Stimulated activated naive CD8-positive, alpha-beta T cell treated with anti-CD3 and anti-CD28 coated beads, Interleukin-15, Interleukin-2, amounts not matched to agents 100 ng/mL and 50 ng/mL, for 24 hours (primary cell): ENCODE results near the gene ATP11A.

Source experiments
- H3K27ac Mint-ChIP-seq: one replicate; pipeline ENCODE4 v1.8.0; 2021; ENCODE audit warnings: mild to moderate bottlenecking, mixed read lengths
- H3K27me3 Mint-ChIP-seq: one replicate; pipeline ENCODE4 v1.8.0; 2021; ENCODE audit warnings: mixed read lengths
- H3K36me3 Mint-ChIP-seq: one replicate; pipeline ENCODE4 v1.8.0; 2021; ENCODE audit warnings: low read depth, mixed read lengths
- H3K4me1 Mint-ChIP-seq: one replicate; pipeline ENCODE4 v1.8.0; 2021; ENCODE audit warnings: low read depth, mixed read lengths
- H3K4me3 Mint-ChIP-seq: one replicate; pipeline ENCODE4 v1.8.0; 2021; ENCODE audit warnings: mild to moderate bottlenecking, mixed read lengths
- H3K9me3 Mint-ChIP-seq: one replicate; pipeline ENCODE4 v1.8.0; 2021; ENCODE audit warnings: mixed read lengths

The ATP11A gene

DNA sequence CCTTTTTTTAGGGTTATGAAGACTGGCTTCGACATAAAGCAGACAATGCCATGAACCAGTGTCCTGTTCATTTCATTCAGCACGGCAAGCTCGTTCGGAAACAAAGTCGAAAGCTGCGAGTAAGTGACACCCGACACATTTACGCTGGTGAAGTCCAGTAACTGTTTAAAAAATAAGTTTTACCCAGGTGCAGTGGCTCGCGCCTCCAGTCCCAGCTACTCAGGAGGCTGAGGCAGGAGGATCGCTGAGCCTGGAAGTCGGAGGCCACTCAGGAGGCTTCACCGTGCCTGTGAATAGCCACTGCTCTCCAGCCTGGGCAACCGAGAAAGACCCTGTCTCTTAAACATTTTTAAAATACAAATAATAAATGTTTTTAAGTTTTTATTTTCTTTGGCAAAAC lies 120.8 kb downstream of the ATP11A start:
- Mint-ChIP-seq H3K9me3 (no peaks in the 10 kb centered on the region), H3K36me3 (peaks cover 27% of the 10 kb centered on the region), H3K27ac (no peak overlapping the region), H3K4me1 (no peaks in the 10 kb centered on the region), H3K4me3 (no peak overlapping the region), H3K27me3 (no peaks in the 10 kb centered on the region)

DNA sequence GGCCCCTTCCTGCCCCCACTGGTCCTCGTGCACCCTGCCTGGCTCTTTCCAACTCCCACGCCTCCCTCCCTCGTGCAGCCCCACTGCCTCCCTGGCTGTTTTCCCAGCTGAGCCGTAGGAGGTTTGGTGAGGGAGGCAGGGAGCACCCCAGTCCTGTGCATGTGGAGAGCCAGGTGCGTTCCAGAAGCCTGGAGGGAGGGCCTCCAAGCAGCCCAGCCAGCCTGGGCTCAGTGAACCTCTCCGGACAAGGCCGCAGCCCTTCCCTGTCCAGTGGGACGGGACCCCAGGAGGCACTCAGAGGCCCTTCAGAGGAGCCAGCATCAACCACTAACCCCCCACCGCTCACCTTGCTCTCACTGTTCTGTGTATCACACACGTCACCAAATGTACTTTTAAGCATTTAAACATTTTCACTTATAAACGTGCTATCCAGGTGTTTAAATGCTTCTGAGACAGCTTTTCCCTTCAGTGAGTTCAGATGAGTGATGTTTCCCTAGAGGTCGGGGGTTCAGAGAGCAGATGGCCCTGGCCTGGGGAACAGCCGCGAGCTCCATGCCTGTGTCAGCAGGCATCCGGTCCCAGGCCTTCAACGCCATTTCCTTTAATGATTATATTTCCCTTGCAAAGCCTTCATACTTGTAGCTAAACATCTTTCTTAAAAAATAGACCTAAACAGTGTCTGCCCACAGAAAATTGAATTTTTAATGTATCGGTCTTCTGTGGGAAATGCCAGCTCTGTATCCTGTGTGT lies 122.6 kb downstream of the ATP11A start:
- Mint-ChIP-seq H3K9me3 (no peaks in the 10 kb centered on the region), H3K4me3 (no peak overlapping the region), H3K4me1 (no peaks in the 10 kb centered on the region), H3K36me3 (peaks cover 33% of the 10 kb centered on the region), H3K27me3 (no peaks in the 10 kb centered on the region), H3K27ac (no peak overlapping the region)

DNA sequence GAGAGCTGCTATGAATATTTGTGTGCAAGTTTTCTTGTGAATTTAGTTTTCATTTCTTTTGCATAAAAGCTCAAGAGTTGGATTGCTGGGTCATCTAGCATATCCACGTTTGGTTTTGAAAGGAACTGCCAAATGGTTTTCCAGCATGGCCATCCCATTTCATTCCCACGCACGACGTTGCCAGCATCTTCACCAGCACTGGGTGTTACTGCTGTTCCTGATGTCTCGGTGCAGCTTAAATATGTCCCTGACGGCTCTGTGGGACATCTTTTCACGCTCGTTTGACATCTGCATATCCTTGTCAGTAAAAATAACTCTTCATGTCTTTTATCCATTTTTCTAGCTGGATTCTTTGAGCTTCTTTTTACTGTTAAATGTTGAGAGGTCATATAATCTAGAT lies 123.7 kb downstream of the ATP11A start:
- no peaks in the 10 kb centered on the region for H3K4me1 Mint-ChIP-seq
- H3K9me3 Mint-ChIP-seq = no peaks in the 10 kb centered on the region
- H3K27ac Mint-ChIP-seq = no peak overlapping the region
- no peaks in the 10 kb centered on the region for H3K27me3 Mint-ChIP-seq
- no peak overlapping the region for H3K4me3 Mint-ChIP-seq
- H3K36me3 Mint-ChIP-seq = peaks cover 44% of the 10 kb centered on the region

DNA sequence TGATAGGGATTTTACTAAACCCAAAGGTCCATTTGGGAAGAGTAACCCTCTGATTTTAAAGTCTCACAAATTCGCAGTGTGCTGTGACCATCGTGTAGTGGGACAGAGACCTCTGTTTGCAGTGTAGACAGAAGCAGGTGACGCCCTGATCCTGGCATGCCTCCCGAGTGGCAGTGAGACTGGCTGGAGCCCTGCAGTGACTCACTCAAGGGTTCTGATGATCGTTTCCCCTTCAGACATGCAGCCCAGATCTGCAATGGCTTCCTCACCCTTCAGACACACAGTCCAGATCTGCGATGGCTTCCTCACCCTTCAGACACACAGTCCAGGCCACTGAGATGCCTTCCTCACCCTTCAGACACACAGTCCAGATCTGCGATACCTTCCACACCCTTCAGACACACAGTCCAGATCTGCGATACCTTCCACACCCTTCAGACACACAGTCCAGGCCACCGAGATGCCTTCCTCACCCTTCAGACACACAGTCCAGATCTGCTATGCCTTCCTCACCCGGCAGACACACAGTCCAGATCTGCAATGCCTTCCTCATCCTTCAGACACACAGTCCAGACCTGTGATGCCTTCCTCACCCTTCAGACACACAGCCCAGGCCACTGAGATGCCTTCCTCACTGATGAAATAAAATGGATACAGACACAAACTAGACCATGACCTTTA lies 125.2 kb downstream of the ATP11A start:
- H3K27me3 Mint-ChIP-seq = no peaks in the 10 kb centered on the region
- H3K27ac Mint-ChIP-seq = no peak overlapping the region
- H3K9me3 Mint-ChIP-seq = no peaks in the 10 kb centered on the region
- H3K36me3 Mint-ChIP-seq = peaks cover 55% of the 10 kb centered on the region
- H3K4me3 Mint-ChIP-seq = no peak overlapping the region
- H3K4me1 Mint-ChIP-seq = no peaks in the 10 kb centered on the region

DNA sequence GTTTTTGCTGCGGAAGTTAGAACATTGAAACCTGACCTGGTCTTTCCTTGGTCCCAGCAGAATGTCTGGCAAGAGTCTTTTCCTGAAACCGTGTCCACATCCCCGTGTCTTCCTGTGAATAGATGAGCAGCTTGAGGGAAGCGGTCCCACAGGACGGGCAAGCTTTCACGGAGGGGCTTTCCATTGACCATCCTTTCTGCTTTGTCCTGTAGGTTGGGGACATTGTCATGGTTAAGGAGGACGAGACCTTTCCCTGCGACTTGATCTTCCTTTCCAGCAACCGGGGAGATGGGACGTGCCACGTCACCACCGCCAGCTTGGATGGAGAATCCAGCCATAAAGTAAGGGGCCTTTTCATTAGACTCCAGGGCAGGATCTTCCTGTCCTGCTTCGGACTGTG lies 126.0 kb downstream of the ATP11A start:
- no peak overlapping the region for H3K27ac Mint-ChIP-seq
- no peak overlapping the region for H3K4me3 Mint-ChIP-seq
- H3K4me1 Mint-ChIP-seq = no peaks in the 10 kb centered on the region
- H3K27me3 Mint-ChIP-seq = no peaks in the 10 kb centered on the region
- no peaks in the 10 kb centered on the region for H3K9me3 Mint-ChIP-seq
- peaks cover 55% of the 10 kb centered on the region for H3K36me3 Mint-ChIP-seq

DNA sequence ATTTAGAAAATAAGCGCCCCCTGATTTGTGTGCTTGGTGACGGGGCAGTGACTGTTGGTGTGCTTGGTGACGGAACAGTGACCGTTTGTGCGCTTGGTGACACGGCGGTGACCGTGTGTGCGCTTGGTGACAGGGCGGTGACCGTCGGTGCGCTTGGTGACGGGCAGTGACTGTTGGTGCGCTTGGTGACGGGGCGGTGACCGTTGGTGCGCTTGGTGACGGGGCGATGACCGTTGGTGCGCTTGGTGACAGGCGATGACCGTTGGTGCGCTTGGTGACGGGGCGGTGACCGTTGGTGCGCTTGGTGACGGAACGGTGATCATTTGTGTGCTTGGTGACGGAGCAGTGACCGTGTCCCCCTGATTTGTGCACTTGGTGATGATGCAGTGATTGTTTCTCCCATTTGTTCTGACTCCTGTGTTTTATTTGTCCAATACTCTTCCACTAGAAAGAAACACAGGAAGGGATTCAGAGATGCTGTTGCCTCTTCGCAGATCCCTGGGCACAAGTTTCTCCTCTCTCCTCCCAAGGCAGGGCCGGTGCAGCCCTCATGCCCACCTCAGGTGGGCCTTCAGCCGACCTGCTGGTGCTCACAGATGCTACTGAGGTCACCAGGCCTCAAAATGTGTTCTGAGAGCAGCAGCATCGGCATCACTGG lies 128.3 kb downstream of the ATP11A start:
- Mint-ChIP-seq H3K4me3 (no peak overlapping the region), H3K9me3 (no peaks in the 10 kb centered on the region), H3K27ac (no peak overlapping the region), H3K36me3 (peaks cover 58% of the 10 kb centered on the region), H3K4me1 (no peaks in the 10 kb centered on the region), H3K27me3 (no peaks in the 10 kb centered on the region)

DNA sequence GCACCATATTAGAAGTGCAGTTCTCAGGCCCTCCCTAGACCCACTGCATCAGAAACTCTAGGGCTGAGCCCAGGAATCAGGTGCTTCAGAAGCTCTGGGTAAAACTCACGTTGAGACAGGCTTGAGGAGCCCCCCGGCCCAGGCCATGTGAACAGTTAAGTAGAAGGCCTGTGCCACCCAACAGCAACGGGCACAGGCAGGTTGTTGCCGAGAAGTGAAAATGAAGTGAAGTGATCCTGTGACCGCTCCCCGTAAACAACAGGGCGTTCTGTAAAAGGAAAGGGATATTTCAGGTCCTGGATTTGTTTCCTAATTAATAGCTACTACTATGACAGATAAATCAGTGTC lies 128.8 kb downstream of the ATP11A start:
- Mint-ChIP-seq H3K4me3 (no peak overlapping the region), H3K27me3 (no peaks in the 10 kb centered on the region), H3K27ac (no peak overlapping the region), H3K9me3 (no peaks in the 10 kb centered on the region), H3K4me1 (no peaks in the 10 kb centered on the region), H3K36me3 (peaks cover 57% of the 10 kb centered on the region)

DNA sequence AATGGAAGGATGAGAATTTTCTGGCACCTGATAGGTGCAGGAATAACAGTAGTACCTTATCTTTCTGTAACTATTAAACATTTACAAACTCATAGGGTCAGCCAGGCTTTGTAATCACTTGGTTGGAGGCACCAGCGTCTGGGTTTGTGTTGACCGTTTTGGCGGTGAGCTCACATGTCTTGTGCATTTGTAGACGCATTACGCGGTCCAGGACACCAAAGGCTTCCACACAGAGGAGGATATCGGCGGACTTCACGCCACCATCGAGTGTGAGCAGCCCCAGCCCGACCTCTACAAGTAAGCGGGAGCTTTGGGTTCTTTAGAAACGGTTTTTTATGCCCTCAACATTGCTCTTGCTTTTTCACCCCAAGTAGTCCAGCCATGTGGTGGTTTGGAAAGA lies 129.3 kb downstream of the ATP11A start:
- Mint-ChIP-seq H3K36me3 (peaks cover 61% of the 10 kb centered on the region), H3K27me3 (no peaks in the 10 kb centered on the region), H3K4me3 (no peak overlapping the region), H3K27ac (no peak overlapping the region), H3K9me3 (no peaks in the 10 kb centered on the region), H3K4me1 (no peaks in the 10 kb centered on the region)

DNA sequence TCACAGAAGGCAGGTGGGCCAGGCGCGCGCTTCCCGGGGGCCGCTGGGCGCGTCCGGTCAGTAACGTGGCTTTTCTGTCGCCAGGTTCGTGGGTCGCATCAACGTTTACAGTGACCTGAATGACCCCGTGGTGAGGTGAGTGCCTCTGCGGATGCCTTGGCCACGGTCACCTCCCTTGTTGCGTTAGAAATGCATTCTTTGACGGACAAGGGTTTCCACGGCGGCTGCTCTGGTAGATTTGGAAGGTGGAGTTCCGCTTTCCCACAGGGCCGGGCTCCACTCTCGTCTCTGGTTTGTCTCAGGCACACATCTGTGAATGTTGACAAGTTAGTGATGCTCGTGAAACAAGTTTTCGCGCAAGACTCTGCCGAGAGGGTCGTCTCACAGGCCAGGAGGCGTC lies 130.0 kb downstream of the ATP11A start:
- Mint-ChIP-seq H3K4me1 (no peaks in the 10 kb centered on the region), H3K36me3 (peaks cover 58% of the 10 kb centered on the region), H3K4me3 (no peak overlapping the region), H3K9me3 (no peaks in the 10 kb centered on the region), H3K27me3 (no peaks in the 10 kb centered on the region), H3K27ac (no peak overlapping the region)

DNA sequence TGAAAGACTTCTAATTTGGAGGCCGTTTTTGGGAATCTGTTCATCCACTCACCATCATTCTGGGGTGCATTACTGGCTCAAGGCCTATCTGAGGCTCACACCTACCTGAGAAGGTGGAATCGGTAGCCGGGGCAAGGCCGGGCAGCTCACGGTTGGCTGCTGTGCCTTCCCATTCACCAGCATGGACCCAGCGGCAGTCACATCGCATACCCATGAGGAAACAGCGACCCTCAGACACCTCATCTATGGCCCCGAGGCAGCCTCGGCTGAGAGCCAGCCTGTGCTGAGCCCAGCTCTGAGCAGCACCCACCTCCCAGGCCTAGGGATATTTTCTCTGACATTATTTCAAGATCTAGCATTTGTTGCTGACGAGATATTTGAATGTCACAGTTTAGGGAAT lies 130.5 kb downstream of the ATP11A start:
- H3K36me3 Mint-ChIP-seq = peaks cover 53% of the 10 kb centered on the region

DNA sequence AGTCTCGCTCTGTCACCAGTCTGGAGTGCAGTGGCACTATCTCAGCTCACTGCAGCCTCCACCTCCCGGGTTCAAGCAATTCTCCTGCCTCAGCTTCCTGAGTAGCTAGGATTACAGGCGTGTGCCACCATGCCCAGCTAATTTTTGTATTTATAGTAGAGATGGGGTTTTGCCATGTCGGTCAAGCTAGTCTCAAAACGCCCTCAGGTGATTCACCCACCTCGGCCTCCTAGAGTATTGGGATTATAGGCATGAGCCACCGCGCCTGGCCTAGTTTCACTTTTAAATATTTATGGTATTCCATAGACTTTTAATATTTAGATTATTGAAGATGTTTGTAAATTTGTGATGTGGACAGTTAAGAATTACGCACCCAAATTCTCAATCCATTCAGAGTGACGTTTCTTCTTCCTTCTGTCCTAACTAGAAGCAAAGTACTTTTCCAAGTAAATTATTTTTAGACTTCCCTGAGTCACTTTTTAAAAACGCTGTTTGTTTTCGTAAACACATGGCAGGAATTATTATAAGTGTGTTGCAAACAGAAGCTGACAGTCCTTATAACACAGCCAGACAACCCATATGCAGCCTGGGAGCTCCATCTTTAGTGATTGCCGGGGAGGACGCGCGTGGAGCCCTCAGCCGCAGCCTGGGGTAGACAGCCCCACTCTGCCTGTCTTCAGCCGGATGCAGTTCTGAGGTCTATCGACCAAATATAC lies 131.7 kb downstream of the ATP11A start:
- Mint-ChIP-seq H3K27ac (no peak overlapping the region), H3K9me3 (no peaks in the 10 kb centered on the region), H3K4me1 (no peaks in the 10 kb centered on the region), H3K4me3 (no peak overlapping the region), H3K36me3 (peaks cover 50% of the 10 kb centered on the region), H3K27me3 (no peaks in the 10 kb centered on the region)

More for the DNA sequence above, 130.5 kb downstream of the ATP11A start:
- no peaks in the 10 kb centered on the region for H3K4me1 Mint-ChIP-seq
- H3K9me3 Mint-ChIP-seq = no peaks in the 10 kb centered on the region
- no peaks in the 10 kb centered on the region for H3K27me3 Mint-ChIP-seq
- H3K4me3 Mint-ChIP-seq = no peak overlapping the region
- H3K27ac Mint-ChIP-seq = no peak overlapping the region

DNA sequence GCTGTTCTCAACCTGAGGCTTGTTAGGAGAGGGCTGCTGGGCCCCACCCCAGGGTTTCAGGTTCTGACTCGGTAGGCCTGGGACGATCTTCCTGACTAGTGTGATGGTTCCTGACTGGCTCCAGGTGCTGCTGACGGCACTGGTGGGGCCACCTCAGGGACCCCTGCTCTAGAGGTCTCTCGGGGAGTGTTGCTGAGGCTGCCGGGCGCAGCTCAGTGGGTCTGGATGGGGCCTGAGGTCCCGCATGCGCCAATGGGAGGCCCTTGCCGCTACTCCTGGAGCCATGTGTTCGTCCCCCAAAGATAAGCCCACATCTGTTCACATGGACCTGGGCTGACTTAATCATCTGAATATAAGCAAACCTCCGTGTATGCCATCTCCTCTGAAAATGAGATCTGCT lies 133.0 kb downstream of the ATP11A start:
- Mint-ChIP-seq H3K27ac (no peak overlapping the region), H3K9me3 (no peaks in the 10 kb centered on the region), H3K4me3 (no peak overlapping the region), H3K36me3 (peaks cover 53% of the 10 kb centered on the region), H3K27me3 (no peaks in the 10 kb centered on the region), H3K4me1 (no peaks in the 10 kb centered on the region)

DNA sequence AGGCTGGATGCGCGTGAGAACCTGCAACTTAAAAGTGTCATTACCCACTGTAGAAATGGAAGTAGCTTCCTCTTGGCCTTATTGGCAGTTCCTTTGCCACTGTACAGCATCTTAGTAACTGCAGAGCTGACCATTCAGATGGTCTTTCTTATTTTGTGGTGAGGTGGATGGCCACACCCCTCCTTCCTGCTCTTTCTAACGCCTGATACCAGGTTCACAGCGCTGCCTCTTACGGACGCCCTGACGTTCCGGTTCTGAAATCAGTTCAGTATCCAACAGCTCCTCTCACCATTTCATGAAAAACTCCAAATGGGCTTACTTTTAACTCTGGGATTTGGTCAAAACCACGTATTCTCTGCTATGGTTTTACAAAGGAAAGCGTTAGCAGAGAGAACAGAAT lies 134.6 kb downstream of the ATP11A start:
- no peak overlapping the region for H3K4me3 Mint-ChIP-seq
- H3K4me1 Mint-ChIP-seq = no peaks in the 10 kb centered on the region
- H3K27me3 Mint-ChIP-seq = no peaks in the 10 kb centered on the region
- H3K27ac Mint-ChIP-seq = no peak overlapping the region
- no peaks in the 10 kb centered on the region for H3K9me3 Mint-ChIP-seq
- peaks cover 49% of the 10 kb centered on the region for H3K36me3 Mint-ChIP-seq

DNA sequence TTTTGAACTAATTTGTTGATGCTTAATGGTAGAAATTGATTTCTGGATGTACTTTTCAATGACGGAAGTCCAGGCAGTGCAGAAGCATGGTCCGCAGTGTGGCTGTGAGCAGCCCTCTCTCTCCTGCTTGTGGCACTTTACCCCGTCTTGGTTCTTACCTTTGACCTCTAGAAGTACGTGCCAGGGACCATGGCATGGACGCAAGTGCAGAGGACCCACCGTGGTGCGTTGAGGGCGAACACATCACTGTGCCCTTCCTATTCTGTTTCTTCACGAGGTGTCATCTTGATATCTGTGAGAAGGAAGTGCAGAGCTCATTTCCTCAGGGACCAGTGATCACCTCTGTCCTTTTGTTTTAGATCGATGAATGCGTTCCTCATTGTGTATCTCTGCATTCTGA lies 135.2 kb downstream of the ATP11A start:
- Mint-ChIP-seq H3K4me3 (no peak overlapping the region), H3K9me3 (no peaks in the 10 kb centered on the region), H3K36me3 (peaks cover 47% of the 10 kb centered on the region), H3K27me3 (no peaks in the 10 kb centered on the region), H3K27ac (no peak overlapping the region), H3K4me1 (no peaks in the 10 kb centered on the region)

DNA sequence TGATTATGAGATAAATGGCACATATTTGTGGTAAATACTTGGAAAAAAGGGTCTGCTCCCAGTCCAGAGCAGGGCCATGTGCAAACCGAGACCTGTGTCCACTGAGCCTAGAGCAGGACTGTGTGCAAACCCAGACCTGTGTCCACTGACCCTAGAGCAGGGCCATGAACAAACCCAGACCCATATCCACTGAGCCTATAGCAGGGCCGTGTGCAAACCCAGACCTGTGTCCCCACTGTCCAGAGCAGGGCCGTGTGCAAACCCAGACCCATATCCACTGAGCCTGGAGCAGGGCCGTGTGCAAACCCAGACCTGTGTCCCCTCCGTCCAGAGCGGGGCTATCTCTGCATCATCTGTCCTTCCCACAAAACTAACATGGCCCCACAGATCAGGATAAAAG lies 136.0 kb downstream of the ATP11A start:
- H3K9me3 Mint-ChIP-seq = no peaks in the 10 kb centered on the region
- no peak overlapping the region for H3K4me3 Mint-ChIP-seq
- H3K36me3 Mint-ChIP-seq = peaks cover 50% of the 10 kb centered on the region
- H3K4me1 Mint-ChIP-seq = no peaks in the 10 kb centered on the region
- H3K27ac Mint-ChIP-seq = no peak overlapping the region
- H3K27me3 Mint-ChIP-seq = no peaks in the 10 kb centered on the region
